ENCODE results near the gene CHST10.

Gene CHST10

DNA sequence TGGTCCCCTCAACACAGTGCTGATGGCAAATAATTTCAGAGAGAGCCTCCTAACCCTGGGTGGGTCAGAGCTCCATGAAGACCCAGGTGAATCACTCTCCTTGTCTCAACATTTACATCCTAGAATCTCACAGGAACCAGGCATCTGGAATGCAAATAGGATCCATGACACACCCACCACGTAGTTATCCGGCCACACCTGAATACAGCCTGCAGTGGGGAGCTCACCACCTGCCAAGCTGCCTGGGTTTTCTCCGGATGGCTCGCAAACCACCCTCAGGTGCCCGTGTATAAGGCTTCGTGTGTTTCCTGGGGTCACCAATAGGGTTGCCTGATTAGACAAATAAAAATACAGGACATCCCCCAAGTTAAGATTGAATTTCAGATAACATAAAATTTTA lies 9.9 kb downstream of the CHST10 start:
- Histone ChIP-seq H3K4me3 (ENCODE audit: insufficient read depth, low read depth, low read length) (no peak overlapping the region), H3K27ac (ENCODE audit: insufficient read depth, low read depth, low read length, poor library complexity, severe bottlenecking) (no peak overlapping the region), H3K9me3 (ENCODE audit: control insufficient read depth, low read length) (no peaks in the 10 kb centered on the region), H3K27me3 (ENCODE audit: control insufficient read depth, insufficient read depth, low read length, poor library complexity, severe bottlenecking) (no peaks in the 10 kb centered on the region), H3K36me3 (ENCODE audit: control insufficient read depth, insufficient read depth, low read length) (peaks cover 14% of the 10 kb centered on the region), H3K4me1 (ENCODE audit: control insufficient read depth, insufficient read depth, low read length) (peaks cover 33% of the 10 kb centered on the region)
- 89 to 93% methylated on average over 6 of the region's 6 CpGs for WGBS, 2 experiments

DNA sequence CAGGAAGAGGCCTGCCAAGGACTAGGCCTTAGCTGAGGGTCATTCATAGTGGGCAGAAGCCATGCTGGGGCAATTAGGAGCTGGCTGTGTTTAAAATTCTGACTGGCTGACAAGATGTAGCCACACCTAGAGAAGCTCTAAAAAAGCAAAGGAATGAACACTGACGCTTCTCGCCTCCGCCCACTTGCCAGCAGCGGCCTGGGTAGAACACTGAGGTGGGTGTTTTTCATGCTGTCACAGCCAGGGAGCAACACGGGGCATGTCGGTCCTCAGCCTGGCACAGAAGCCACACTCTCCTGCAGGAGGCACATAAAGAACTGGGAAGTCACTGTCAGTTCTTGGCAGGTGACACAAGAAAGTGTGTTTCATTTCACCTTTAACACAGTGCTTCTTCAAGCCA lies 10.4 kb downstream of the CHST10 start:
- Histone ChIP-seq H3K9me3 (ENCODE audit: control insufficient read depth, low read length) (no peaks in the 10 kb centered on the region), H3K36me3 (ENCODE audit: control insufficient read depth, insufficient read depth, low read length) (peaks cover 18% of the 10 kb centered on the region), H3K4me1 (ENCODE audit: control insufficient read depth, insufficient read depth, low read length) (peaks cover 28% of the 10 kb centered on the region), H3K27me3 (ENCODE audit: control insufficient read depth, insufficient read depth, low read length, poor library complexity, severe bottlenecking) (no peaks in the 10 kb centered on the region), H3K27ac (ENCODE audit: insufficient read depth, low read depth, low read length, poor library complexity, severe bottlenecking) (no peak overlapping the region), H3K4me3 (ENCODE audit: insufficient read depth, low read depth, low read length) (no peak overlapping the region)
- WGBS, 2 experiments: 86 to 87% methylated on average over 6 of the region's 6 CpGs

DNA sequence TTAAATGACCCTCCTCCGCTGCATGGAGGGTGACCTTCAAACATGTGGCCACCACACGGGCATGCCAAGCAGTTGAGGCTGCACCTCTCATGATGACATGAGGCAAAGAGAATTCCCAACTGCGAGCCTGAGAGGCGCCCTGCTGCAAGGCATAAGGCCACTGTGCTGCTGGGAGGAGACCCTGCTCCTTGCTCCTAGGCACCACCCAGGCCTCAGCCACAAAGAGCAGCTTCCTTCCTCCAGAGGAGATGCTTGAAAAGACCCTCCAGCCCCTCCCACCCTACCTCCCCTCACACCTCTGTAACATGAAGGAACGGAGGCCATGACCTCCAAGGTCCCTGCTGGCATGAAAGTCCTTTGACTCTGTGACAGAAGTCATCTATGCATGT lies 11.4 kb downstream of the CHST10 start:
- H3K36me3 ChIP-seq (ENCODE audit: control insufficient read depth, insufficient read depth, low read length): peaks cover 28% of the 10 kb centered on the region
- H3K9me3 ChIP-seq (ENCODE audit: control insufficient read depth, low read length): no peaks in the 10 kb centered on the region
- H3K27me3 ChIP-seq (ENCODE audit: control insufficient read depth, insufficient read depth, low read length, poor library complexity, severe bottlenecking): no peaks in the 10 kb centered on the region
- no peak overlapping the region for H3K4me3 ChIP-seq (ENCODE audit: insufficient read depth, low read depth, low read length)
- H3K4me1 ChIP-seq (ENCODE audit: control insufficient read depth, insufficient read depth, low read length): peaks cover 21% of the 10 kb centered on the region
- H3K27ac ChIP-seq (ENCODE audit: insufficient read depth, low read depth, low read length, poor library complexity, severe bottlenecking): no peak overlapping the region
- 92 to 96% methylated on average over 5 of the region's 5 CpGs for WGBS, 2 experiments

DNA sequence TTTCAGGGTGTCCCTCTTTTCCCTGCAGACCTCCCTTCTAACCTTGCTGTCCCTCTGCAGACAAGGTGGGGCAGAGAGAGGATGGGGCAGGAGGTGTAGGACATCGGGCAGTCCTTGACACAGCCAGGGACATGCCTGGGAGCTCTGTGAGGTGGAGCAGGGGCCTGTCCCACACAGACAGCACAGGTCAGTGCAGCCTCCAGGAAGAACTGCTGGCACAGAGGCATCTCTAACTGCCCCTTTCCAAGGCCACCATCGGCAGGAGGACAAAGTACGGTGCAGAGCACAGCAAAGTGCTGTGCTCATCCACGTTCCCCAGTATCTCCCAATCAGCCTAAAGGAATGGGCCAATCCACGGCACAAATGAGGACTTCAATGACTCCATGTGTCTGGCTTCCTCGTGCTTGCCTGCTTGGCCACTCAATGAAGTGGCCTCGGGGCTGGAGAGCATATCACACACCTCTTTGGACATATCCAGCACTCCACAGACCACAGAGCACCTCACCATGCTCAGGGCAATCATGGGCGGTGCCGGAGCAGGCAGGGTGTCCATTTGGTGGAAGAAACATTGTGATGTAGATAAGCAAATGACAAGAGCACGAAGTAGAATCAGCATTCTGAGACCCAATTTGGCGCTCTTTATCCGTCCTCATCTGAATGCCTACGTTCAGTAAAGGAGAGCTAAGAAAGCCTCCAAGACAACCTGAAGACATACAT lies 11.9 kb downstream of the CHST10 start:
- Histone ChIP-seq H3K36me3 (ENCODE audit: control insufficient read depth, insufficient read depth, low read length) (peaks cover 28% of the 10 kb centered on the region), H3K27ac (ENCODE audit: insufficient read depth, low read depth, low read length, poor library complexity, severe bottlenecking) (no peak overlapping the region), H3K9me3 (ENCODE audit: control insufficient read depth, low read length) (no peaks in the 10 kb centered on the region), H3K27me3 (ENCODE audit: control insufficient read depth, insufficient read depth, low read length, poor library complexity, severe bottlenecking) (no peaks in the 10 kb centered on the region), H3K4me3 (ENCODE audit: insufficient read depth, low read depth, low read length) (no peak overlapping the region), H3K4me1 (ENCODE audit: control insufficient read depth, insufficient read depth, low read length) (peaks cover 21% of the 10 kb centered on the region)
- WGBS, 2 experiments: 96% methylated on average over 13 of the region's 13 CpGs

DNA sequence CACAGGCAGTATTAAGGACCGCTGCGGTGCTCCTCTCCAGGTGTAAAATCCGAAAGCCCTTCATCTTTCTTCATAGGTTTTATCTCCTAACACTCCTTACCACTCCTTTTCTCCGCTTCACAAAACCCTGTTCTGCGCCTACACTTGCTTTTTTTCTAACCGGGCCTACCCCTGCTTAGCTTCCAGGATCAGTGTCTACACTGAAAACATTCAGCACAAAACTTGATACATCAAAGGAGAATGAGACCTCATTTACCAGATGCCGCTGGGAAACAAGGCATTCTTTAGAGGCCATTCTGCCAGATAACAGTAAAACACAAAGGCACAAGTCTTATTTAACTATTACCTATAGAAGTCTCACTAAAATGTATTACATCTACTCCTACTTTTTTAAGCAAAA lies 13.1 kb downstream of the CHST10 start:
- Histone ChIP-seq H3K4me1 (ENCODE audit: control insufficient read depth, insufficient read depth, low read length) (peaks cover 9% of the 10 kb centered on the region), H3K36me3 (ENCODE audit: control insufficient read depth, insufficient read depth, low read length) (peaks cover 28% of the 10 kb centered on the region), H3K4me3 (ENCODE audit: insufficient read depth, low read depth, low read length) (no peak overlapping the region), H3K27me3 (ENCODE audit: control insufficient read depth, insufficient read depth, low read length, poor library complexity, severe bottlenecking) (no peaks in the 10 kb centered on the region), H3K27ac (ENCODE audit: insufficient read depth, low read depth, low read length, poor library complexity, severe bottlenecking) (no peak overlapping the region), H3K9me3 (ENCODE audit: control insufficient read depth, low read length) (no peaks in the 10 kb centered on the region)
- WGBS, 2 experiments: 84 to 86% methylated on average over 7 of the region's 7 CpGs

DNA sequence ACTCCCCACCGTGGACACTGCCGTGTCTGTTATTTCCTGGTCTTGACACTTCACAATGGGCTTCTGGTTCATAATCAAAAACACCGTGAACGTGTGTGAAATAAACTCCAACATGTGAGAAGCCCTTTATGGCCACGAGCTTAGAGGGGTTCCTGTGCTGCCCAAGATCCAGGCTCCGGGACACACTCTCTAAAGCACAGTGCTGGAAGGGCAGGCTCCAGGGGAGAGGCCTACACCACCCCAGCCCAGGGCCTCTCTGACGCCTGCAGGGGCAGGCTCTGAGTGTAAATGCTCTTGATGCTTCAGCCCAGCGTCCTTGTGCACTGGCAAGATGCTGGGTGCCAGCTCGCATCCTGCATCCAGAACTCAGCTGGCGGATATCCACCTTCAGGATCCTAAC lies 13.7 kb downstream of the CHST10 start:
- H3K27ac ChIP-seq (ENCODE audit: insufficient read depth, low read depth, low read length, poor library complexity, severe bottlenecking): no peak overlapping the region
- peaks cover 9% of the 10 kb centered on the region for H3K4me1 ChIP-seq (ENCODE audit: control insufficient read depth, insufficient read depth, low read length)
- no peaks in the 10 kb centered on the region for H3K27me3 ChIP-seq (ENCODE audit: control insufficient read depth, insufficient read depth, low read length, poor library complexity, severe bottlenecking)
- no peak overlapping the region for H3K4me3 ChIP-seq (ENCODE audit: insufficient read depth, low read depth, low read length)
- 94 to 97% methylated on average over 10 of the region's 10 CpGs for whole genome bisulfite sequencing, 2 experiments
- peaks cover 28% of the 10 kb centered on the region for H3K36me3 ChIP-seq (ENCODE audit: control insufficient read depth, insufficient read depth, low read length)
- no peaks in the 10 kb centered on the region for H3K9me3 ChIP-seq (ENCODE audit: control insufficient read depth, low read length)

DNA sequence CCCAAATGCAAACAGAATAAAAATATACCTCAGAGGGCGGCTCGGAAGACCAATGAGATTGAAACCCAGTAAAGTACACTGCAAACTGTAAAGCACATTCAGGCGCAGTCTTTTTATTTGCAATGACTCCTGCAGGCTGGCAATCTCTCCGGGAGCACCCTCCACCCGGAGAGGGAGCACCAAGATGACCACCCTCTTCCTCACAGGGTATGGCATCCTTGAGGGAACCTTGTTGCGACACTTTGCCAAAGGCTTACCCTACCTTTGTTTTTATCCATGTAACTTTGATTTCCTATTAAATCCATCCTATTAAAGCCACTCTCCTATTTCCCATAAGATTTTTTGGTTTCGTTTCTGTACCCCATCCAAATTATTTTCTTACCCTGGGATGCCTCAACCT lies 16.2 kb downstream of the CHST10 start:
- Histone ChIP-seq H3K9me3 (ENCODE audit: control insufficient read depth, low read length) (no peaks in the 10 kb centered on the region), H3K27me3 (ENCODE audit: control insufficient read depth, insufficient read depth, low read length, poor library complexity, severe bottlenecking) (no peaks in the 10 kb centered on the region), H3K4me1 (ENCODE audit: control insufficient read depth, insufficient read depth, low read length) (peaks cover 5% of the 10 kb centered on the region), H3K4me3 (ENCODE audit: insufficient read depth, low read depth, low read length) (no peak overlapping the region), H3K27ac (ENCODE audit: insufficient read depth, low read depth, low read length, poor library complexity, severe bottlenecking) (no peak overlapping the region), H3K36me3 (ENCODE audit: control insufficient read depth, insufficient read depth, low read length) (peaks cover 34% of the 10 kb centered on the region)
- WGBS, 2 experiments: 94 to 95% methylated on average over 7 of the region's 7 CpGs

DNA sequence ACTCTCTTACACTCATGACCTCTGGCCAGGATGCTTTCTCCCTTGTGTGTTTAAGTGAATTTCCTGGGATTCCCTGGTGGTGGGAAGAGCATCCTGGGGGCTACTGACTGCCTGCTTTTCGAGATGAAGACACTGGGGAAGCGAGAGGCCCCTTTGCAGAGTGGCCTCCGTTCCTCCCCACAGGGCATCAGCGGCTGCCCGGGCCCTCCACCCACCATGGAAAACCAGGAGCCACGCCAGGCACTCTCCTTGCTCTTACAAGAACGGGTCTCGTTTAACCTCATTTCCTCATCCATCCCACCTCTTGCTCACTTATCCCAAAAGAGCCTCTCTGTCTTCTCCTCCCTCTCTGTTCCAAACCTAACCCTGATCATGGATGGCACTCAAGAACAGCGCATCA lies 17.8 kb downstream of the CHST10 start:
- Histone ChIP-seq H3K9me3 (ENCODE audit: control insufficient read depth, low read length) (no peaks in the 10 kb centered on the region), H3K36me3 (ENCODE audit: control insufficient read depth, insufficient read depth, low read length) (peaks cover 32% of the 10 kb centered on the region), H3K4me3 (ENCODE audit: insufficient read depth, low read depth, low read length) (no peak overlapping the region), H3K27ac (ENCODE audit: insufficient read depth, low read depth, low read length, poor library complexity, severe bottlenecking) (no peak overlapping the region), H3K4me1 (ENCODE audit: control insufficient read depth, insufficient read depth, low read length) (peaks cover 5% of the 10 kb centered on the region), H3K27me3 (ENCODE audit: control insufficient read depth, insufficient read depth, low read length, poor library complexity, severe bottlenecking) (no peaks in the 10 kb centered on the region)
- 93 to 95% methylated on average over 9 of the region's 9 CpGs for WGBS, 2 experiments

DNA sequence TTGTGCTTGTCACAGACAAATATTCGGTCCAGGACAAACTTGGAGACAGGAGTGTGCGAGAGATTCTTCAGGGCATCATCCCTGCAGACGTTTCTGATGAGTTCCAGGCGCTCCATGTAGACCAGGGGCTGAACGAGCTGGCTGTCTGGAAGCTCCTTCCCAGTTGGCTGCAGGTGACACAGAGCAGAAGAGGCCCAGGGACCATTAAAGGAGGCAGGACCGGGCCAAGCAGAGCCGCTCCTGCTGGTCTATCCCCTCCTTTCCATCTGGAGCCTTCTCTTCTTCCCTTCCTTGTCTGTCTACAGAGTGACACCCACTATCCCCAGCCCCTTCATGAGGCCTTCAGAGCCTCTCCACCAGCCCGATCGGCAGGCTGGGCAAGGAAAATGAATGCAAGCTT lies 19.5 kb downstream of the CHST10 start:
- H3K27me3 ChIP-seq (ENCODE audit: control insufficient read depth, insufficient read depth, low read length, poor library complexity, severe bottlenecking): no peaks in the 10 kb centered on the region
- H3K27ac ChIP-seq (ENCODE audit: insufficient read depth, low read depth, low read length, poor library complexity, severe bottlenecking): no peak overlapping the region
- WGBS, 2 experiments: 94 to 95% methylated on average over 9 of the region's 9 CpGs
- no peak overlapping the region for H3K4me3 ChIP-seq (ENCODE audit: insufficient read depth, low read depth, low read length)
- no peaks in the 10 kb centered on the region for H3K4me1 ChIP-seq (ENCODE audit: control insufficient read depth, insufficient read depth, low read length)
- H3K36me3 ChIP-seq (ENCODE audit: control insufficient read depth, insufficient read depth, low read length): peaks cover 41% of the 10 kb centered on the region
- H3K9me3 ChIP-seq (ENCODE audit: control insufficient read depth, low read length): no peaks in the 10 kb centered on the region

DNA sequence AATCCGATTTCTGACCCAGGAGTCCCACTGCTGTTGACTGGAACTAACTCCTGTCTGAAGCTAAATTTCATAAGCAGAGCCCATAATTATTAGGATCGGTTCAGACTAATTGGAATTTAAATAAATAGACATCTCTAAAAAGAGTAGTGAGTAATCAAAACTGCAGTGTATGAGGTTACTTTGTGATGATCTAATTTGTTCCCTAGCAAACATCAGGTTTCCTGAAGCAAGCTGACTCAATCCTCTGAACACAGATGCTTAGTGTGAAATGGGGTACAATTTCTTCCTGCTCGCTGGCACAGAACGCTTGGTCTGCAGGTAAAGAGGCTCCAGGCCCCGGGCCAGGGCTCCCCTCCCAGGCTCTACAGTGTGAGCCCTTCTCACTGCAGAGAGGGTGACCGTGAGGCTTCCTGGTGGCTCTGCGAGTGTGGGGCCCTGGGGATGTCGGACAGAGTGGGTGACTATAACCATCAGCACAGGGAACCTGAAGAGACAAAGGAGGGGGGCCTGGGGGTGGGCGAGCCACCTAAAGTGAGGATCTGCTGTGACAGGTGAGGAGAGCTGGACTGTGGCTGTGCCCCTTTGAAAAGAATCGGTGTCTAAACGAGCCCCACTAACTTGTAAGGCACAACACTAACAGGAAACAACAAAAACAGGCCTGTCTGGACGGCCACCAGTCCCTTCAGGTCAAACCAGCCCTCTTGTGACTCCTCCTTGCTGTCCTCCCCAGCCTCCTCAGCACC lies 20.2 kb downstream of the CHST10 start:
- no peaks in the 10 kb centered on the region for H3K27me3 ChIP-seq (ENCODE audit: control insufficient read depth, insufficient read depth, low read length, poor library complexity, severe bottlenecking)
- H3K9me3 ChIP-seq (ENCODE audit: control insufficient read depth, low read length): no peaks in the 10 kb centered on the region
- WGBS, 2 experiments: 86 to 88% methylated on average over 12 of the region's 12 CpGs
- H3K36me3 ChIP-seq (ENCODE audit: control insufficient read depth, insufficient read depth, low read length): peaks cover 45% of the 10 kb centered on the region
- H3K4me3 ChIP-seq (ENCODE audit: insufficient read depth, low read depth, low read length): no peak overlapping the region
- H3K27ac ChIP-seq (ENCODE audit: insufficient read depth, low read depth, low read length, poor library complexity, severe bottlenecking): no peak overlapping the region
- no peaks in the 10 kb centered on the region for H3K4me1 ChIP-seq (ENCODE audit: control insufficient read depth, insufficient read depth, low read length)
